Effector memory CD4-positive, alpha-beta T cell (primary cell): ENCODE results near the gene SMG6.

ENCODE experiments used
- DNase-seq, 3 donors: peaks; one replicate each; pipeline ENCODE4 v3.0.0-alpha.2; 2020
- H3K27ac ChIP-seq: 2 replicates; pipeline ENCODE4 v1.7.0; 2013; ENCODE audit warnings: mild to moderate bottlenecking, low read length, moderate library complexity; ENCODE audit not compliant: insufficient read depth, poor library complexity, severe bottlenecking
- H3K27me3 ChIP-seq: replicated peaks from 2 replicates; pipeline ENCODE4 v1.7.0; 2013; ENCODE audit warnings: mild to moderate bottlenecking, low read length; ENCODE audit not compliant: insufficient read depth, control insufficient read depth, poor library complexity, severe bottlenecking
- H3K36me3 ChIP-seq: 2 replicates; pipeline ENCODE4 v1.7.0; 2013; ENCODE audit warnings: mild to moderate bottlenecking, low read length, moderate library complexity; ENCODE audit not compliant: control insufficient read depth, insufficient read depth
- H3K4me1 ChIP-seq: 2 replicates; pipeline ENCODE4 v1.7.0; 2013; ENCODE audit warnings: low read length, mild to moderate bottlenecking; ENCODE audit not compliant: control insufficient read depth, insufficient read depth, poor library complexity, severe bottlenecking
- H3K4me3 ChIP-seq: 2 replicates; pipeline ENCODE4 v1.7.0; 2013; ENCODE audit warnings: low read length, low read depth, mild to moderate bottlenecking; ENCODE audit not compliant: insufficient read depth, poor library complexity, severe bottlenecking
- H3K9me3 ChIP-seq: 2 replicates; pipeline ENCODE4 v1.7.0; 2013; ENCODE audit warnings: mild to moderate bottlenecking, low read length, moderate library complexity; ENCODE audit not compliant: control insufficient read depth

Gene SMG6

DNA sequence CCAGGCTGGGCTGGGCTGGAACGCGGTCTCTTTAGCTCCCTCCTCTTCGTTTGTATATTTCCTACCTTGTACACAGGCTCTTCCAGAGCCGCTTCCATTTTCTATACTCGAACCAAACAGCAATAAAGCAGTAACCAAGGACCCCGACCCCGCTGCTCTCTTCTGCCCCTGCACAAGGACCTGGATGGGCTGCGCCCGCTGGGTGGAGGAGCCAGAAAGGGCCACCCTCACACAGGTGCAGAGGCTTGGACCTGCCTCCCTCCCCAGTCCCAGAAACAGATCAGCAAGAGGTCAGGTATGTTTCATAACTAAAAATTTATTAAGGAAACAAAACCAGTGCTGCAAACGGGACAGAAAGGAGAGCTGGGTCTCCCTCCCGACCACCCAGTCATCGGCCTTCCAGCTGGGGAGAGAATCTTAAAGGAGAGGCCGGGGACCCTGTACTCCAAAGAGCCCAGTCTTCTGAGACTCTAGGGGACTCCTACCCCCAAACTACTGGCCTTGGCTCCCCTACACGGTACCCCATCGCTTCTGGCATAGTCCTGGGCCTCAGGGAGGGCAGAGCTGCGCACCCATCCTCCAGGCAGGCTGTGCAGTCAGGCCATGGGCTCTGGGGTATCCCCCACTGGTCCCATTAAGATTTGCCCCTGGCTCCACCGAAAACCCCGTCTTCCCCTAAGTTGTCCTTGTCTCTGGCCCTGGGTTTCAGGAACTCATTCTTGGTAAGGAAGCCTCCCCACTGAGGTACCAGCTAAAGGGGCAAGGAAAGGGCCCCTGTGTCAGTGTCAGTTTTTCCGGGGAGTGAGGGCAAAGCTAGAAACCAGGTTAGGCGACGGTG, 243.8 kb downstream of the SMG6 start:
- DNase-seq: no peak
- H3K36me3 ChIP-seq: peaks cover 37% of the 10 kb centered on the region
- H3K4me1 ChIP-seq: peaks cover 9% of the 10 kb centered on the region
- H3K4me3 ChIP-seq: no peak overlapping the region
- H3K9me3 ChIP-seq: no peaks in the 10 kb centered on the region
- H3K27ac ChIP-seq: no peak overlapping the region
- H3K27me3 ChIP-seq: no peaks in the 10 kb centered on the region

DNA sequence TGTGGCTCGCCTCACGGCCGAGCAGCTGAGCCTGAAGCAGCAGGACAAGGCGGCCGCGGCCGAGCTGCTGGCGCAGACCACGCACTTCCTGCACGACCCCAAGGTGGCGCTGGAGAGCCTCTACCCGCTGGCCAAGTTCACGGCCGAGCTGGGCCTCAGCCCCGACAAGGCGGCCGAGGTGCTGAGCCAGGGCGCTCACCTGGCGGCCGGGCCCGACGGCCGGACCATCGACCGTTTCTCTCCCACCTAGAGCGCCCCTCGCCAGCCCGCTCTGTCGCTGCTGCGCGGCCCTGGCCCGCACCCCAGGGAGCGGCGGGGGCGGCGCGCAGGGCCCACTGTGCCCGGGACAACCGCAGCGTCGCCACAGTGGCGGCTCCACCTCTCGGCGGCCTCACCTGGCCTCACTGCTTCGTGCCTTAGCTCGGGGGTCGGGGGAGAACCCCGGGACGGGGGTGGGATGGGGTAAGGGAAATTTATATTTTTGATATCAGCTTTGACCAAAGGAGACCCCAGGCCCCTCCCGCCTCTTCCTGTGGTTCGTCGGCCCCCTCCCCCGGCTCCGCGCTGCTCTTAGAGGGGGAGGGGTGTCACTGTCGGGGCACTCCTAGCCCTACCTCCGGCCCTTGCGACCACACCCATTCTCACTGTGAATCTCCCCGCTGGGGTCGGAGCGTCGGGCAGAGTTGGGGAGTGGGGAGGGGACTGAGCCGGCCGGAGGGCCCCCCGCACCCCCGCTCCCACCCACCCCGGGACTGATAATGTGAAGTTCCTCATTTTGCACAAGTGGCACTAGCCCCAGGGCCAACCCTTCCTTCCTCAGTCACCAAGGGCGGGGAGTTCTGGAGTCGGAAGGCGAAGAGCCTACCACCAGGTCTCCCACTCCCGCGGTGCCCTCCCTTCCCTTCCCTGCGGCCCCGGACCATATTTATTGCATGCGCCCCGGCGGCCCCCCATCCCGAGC, 244.7 kb downstream of the SMG6 start:
- H3K27me3 ChIP-seq: no peaks in the 10 kb centered on the region
- H3K9me3 ChIP-seq: no peaks in the 10 kb centered on the region
- peaks cover 18% of the 10 kb centered on the region for H3K4me1 ChIP-seq
- peaks cover 28% of the 10 kb centered on the region for H3K36me3 ChIP-seq
- H3K27ac ChIP-seq: no peak overlapping the region
- DNase-seq: peak; percentile 20 to 54 (median 37)
- no peak overlapping the region for H3K4me3 ChIP-seq

- no peaks in the 10 kb centered on the region for H3K27me3 ChIP-seq
- H3K4me1 ChIP-seq: peaks cover 27% of the 10 kb centered on the region
- no peak overlapping the region for H3K4me3 ChIP-seq
- DNase-seq: no peak
- H3K9me3 ChIP-seq: no peaks in the 10 kb centered on the region
- H3K27ac ChIP-seq: no peak overlapping the region
- peaks cover 19% of the 10 kb centered on the region for H3K36me3 ChIP-seq
Observed at GRCh38 chr17:2057760-2058585, 245.6 kb downstream of the SMG6 start.

DNA sequence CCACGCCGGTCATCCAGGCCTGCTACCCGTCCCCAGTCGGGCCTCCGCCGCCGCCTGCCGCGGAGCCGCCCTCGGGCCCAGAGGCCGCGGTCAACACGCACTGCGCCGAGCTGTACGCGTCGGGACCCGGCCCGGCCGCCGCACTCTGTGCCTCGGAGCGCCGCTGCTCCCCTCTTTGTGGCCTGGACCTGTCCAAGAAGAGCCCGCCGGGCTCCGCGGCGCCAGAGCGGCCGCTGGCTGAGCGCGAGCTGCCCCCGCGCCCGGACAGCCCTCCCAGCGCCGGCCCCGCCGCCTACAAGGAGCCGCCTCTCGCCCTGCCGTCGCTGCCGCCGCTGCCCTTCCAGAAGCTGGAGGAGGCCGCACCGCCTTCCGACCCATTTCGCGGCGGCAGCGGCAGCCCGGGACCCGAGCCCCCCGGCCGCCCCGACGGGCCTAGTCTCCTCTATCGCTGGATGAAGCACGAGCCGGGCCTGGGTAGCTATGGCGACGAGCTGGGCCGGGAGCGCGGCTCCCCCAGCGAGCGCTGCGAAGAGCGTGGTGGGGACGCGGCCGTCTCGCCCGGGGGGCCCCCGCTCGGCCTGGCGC, 246.3 kb downstream of the SMG6 start:
- DNase-seq: no peak
- Histone ChIP-seq H3K27me3 (no peaks in the 10 kb centered on the region), H3K4me3 (no peak overlapping the region), H3K9me3 (no peaks in the 10 kb centered on the region), H3K4me1 (peaks cover 29% of the 10 kb centered on the region), H3K27ac (no peak overlapping the region), H3K36me3 (peaks cover 18% of the 10 kb centered on the region)

DNA sequence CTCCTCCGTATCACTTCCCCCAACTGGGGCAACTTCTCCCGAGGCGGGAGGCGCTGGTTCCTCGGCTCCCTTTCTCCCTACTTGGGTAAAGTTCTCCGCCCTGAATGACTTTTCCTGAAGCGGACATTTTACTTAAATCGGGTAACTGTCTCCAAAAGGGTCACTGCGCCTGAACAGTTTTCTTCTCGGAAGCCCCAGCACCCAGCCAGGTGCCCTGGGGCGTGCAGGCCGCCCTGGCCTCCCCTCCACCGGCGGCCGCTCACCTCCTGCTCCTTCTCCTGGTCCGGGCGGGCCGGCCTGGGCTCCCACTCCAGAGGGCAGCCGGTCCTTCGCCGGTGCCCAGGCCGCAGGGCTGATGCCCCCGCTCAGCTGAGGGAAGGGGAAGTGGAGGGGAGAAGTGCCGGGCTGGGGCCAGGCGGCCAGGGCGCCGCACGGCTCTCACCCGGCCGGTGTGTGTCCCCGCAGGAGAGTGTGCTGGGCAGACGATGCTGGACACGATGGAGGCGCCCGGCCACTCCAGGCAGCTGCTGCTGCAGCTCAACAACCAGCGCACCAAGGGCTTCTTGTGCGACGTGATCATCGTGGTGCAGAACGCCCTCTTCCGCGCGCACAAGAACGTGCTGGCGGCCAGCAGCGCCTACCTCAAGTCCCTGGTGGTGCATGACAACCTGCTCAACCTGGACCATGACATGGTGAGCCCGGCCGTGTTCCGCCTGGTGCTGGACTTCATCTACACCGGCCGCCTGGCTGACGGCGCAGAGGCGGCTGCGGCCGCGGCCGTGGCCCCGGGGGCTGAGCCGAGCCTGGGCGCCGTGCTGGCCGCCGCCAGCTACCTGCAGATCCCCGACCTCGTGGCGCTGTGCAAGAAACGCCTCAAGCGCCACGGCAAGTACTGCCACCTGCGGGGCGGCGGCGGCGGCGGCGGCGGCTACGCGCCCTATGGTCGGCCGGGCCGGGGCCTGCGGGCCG, 247.1 kb downstream of the SMG6 start:
- H3K36me3 ChIP-seq: peaks cover 13% of the 10 kb centered on the region
- peak in 2 of 3 donors; percentile 33 to 34 for DNase-seq
- H3K27me3 ChIP-seq: no peaks in the 10 kb centered on the region
- peak overlapping the region; percentile 49 for H3K4me3 ChIP-seq
- H3K9me3 ChIP-seq: no peaks in the 10 kb centered on the region
- peaks cover 31% of the 10 kb centered on the region for H3K4me1 ChIP-seq
- no peak overlapping the region for H3K27ac ChIP-seq

DNA sequence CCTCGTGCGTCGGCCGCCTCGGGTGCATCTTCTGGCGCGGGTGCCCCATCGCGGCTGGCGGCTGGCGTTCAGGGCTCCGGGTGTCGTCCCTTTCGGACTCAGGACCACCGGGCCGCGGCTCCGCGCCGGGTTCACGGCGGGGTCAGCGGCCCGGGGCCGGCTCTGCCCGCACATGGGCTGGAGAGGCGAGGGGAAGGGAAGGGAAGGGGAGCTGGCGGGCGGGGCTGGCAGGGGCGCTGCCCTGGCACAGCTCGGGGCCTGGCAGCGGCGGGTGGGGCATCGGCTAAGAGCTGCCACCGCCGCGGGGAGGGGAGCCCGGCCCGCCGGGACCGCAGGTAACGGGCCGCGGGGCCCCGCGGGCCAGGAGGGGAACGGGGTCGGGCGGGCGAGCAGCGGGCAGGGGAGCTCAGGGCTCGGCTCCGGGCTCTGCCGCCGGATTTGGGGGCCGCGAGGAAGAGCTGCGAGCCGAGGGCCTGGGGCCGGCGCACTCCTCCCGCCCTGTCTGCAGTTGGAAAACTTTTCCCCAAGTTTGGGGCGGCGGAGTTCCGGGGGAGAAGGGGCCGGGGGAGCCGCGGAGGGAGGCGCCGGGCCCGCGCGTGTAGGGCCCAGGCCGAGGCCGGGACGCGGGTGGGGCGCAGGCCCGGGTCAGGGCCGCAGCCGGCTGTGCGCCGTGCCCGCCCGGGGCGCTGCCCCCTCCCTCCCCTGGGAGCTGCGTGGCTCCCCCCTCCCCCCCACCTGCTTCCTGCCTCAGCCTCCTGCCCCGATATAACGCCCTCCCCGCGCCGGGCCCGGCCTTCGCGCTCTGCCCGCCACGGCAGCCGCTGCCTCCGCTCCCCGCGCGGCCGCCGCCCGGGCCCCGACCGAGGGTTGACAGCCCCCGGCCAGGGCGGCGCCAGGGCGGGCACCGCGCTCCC, 248.0 kb downstream of the SMG6 start:
- H3K27ac ChIP-seq: peak overlapping the region; percentile 58
- DNase-seq: no peak
- peak overlapping the region; percentile 60 for H3K4me3 ChIP-seq
- peaks cover 41% of the 10 kb centered on the region for H3K4me1 ChIP-seq
- H3K36me3 ChIP-seq: peaks cover 4% of the 10 kb centered on the region
- no peaks in the 10 kb centered on the region for H3K9me3 ChIP-seq
- H3K27me3 ChIP-seq: no peaks in the 10 kb centered on the region

DNA sequence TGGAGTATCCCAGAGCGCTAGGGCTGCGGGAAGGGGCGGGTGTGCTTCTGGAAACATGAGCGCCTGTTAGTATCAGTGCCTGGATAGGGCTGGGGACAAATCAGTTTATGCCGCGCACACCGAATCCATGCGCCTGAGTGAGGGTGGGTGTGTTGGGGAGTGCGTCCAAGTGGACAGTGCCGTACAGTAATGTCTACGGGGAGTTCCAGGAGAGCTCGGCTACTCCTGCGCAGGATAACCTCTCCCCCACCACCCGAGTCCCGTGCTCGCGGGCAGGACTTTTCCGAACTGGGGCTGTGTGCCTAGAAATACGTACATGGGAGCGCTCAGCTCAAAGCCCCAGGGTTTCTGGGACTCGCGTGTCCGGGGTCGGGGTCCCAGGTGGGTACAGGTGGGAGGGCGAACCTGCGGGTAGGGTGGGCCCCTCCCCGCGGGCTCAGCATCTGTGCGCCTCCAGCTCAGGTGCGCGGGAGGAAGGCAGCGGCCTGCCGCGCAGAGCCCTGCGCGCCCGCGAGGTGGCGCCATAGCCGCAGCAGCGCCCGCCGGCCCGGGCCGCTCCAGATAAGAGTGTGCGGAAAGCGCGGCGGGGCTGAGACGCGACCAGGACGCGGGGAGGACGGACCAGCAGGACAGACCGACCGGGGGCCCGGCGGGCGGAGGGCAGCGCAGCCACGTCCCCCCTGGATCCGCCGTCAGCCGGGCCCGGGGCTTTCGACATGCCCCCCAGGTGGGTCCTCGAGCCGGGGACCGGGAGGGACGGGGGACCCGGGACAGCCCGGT, 248.9 kb downstream of the SMG6 start, which contains the start of gene HIC1:
Gene HIC1, plus strand, starts transcription at position 592 of the 780 bp plus-strand sequence. CDS start 1,588 bp downstream, outside the sequence.
- peak within 1 kb of the TSS; percentile 58 for H3K27ac ChIP-seq
- H3K4me1 ChIP-seq: peaks cover 44% of the 10 kb centered on the region
- no peaks in the 10 kb centered on the region for H3K9me3 ChIP-seq
- H3K27me3 ChIP-seq: no peaks in the 10 kb centered on the region
- H3K4me3 ChIP-seq: peak within 1 kb of the TSS; percentile 60
- peak; percentile 50 to 66 (median 60) for DNase-seq
- no peaks in the 10 kb centered on the region for H3K36me3 ChIP-seq

- Histone ChIP-seq H3K27me3 (no peaks in the 10 kb centered on the region), H3K4me1 (peaks cover 48% of the 10 kb centered on the region), H3K9me3 (no peaks in the 10 kb centered on the region), H3K4me3 (peak overlapping the region; percentile 60), H3K27ac (peak overlapping the region; percentile 58), H3K36me3 (no peaks in the 10 kb centered on the region)
- no peak for DNase-seq
Observed at GRCh38 chr17:2054262-2054511, 249.4 kb downstream of the SMG6 start.
